ENCODE measurements around the gene SELENOP. TPM values are rescaled to one million over a fixed set of nuclear protein-coding genes. Genes with fewer than 3 reads are reported as not detected.

The SELENOP gene
- total RNA-seq, 4 donors from 2014 or later: 119 to 284 (median 180) TPM

DNA sequence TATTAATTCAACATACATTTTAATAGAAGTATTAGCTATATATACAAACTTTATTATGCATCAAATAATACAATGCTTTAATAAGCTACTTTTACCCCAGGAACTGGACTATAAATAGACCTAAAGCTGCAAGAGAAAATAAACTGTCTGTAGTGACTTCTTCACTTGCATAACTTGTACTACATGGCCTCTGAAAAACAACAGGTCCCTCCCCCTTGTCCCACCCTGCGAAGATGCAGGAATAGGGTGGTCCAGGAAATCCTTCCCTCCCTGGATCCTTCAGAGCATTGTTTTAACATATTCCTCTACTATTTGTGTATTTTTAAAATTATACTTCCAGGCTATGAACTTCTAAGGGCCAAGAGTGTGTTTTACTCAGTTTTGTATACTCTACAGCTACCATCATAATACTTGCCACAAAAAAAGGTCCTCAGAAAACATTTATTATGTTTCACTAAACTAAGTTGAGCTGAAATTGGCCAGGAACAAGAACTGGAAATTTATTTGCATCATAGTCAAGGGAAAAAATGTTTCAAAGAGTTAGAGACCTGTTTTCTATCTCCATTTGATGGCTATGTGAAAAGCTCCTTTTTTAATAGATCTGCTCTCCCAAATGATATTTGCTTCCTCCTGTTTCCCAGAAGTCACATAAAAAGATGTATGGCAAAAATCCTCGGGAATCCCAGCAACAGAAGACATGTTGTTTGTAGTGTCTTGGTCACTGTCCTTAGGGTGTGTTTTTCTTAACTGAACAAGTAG lies 15.2 kb upstream of the SELENOP start:
- Histone ChIP-seq H3K36me3 (no peaks in the 10 kb centered on the region), H3K27ac (replicated peaks in 1 of 4) (no peak overlapping the region), H3K4me3 (no peak overlapping the region), H3K9me3 (no peaks in the 10 kb centered on the region), H3K27me3 (no peaks in the 10 kb centered on the region), H3K4me1 (peaks cover 0 to 22% (median 7%) of the 10 kb centered on the region in 4 donors)
- WGBS: 31% methylated on average over 2 of the region's 2 CpGs
- DNase-seq (ENCODE audit: extremely low spot score): no peak
- intact Hi-C loops (cut with DNase I): no loop called here
- no peak for TF ChIP-seq POLR2AphosphoS5 (IDR thresholded peaks at IDR 0.05)
- TF ChIP-seq POLR2A (IDR thresholded peaks at IDR 0.05; ENCODE audit: low read depth): no peak
- TF ChIP-seq, protein P1, sequence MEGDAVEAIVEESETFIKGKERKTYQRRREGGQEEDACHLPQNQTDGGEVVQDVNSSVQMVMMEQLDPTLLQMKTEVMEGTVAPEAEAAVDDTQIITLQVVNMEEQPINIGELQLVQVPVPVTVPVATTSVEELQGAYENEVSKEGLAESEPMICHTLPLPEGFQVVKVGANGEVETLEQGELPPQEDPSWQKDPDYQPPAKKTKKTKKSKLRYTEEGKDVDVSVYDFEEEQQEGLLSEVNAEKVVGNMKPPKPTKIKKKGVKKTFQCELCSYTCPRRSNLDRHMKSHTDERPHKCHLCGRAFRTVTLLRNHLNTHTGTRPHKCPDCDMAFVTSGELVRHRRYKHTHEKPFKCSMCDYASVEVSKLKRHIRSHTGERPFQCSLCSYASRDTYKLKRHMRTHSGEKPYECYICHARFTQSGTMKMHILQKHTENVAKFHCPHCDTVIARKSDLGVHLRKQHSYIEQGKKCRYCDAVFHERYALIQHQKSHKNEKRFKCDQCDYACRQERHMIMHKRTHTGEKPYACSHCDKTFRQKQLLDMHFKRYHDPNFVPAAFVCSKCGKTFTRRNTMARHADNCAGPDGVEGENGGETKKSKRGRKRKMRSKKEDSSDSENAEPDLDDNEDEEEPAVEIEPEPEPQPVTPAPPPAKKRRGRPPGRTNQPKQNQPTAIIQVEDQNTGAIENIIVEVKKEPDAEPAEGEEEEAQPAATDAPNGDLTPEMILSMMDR (IDR thresholded peaks at IDR 0.05): no peak
- TF ChIP-seq EP300 (IDR thresholded peaks at IDR 0.05): no peak

DNA sequence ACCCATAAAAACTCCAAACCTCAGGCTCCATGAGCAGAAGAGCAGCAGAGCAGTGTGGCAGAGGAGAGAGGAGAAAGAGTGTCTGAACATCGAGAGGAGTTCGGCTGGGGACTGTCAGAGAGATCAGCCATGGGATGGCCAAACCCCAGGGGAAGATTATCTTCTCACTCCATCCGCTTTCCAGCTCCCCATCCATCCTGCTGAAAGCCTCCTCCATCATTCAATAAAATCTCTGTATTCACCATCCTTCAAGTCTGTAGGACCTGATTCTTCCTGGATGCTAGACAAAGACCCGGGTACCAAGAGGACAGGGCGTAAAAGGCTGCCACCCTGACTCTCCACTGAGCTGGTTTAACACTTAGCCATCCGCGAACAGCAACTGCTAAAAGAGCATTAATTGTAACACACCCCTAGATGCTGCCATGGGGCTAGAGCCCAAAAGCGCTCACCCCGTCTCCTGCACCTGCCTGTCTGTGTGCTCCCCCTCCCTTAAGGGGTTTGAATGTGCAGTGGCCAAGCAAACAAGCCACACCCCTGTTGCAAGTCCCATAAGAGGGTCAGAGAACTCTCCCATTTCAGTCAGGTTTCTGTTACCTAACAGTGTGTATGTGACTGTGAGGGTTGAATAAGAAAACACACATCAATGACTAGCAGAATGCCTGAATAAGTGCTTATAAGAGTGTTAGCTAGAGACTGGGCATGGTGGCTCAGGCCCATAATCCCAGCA lies 13.9 kb upstream of the SELENOP start:
- Histone ChIP-seq H3K4me3 (no peak overlapping the region), H3K9me3 (no peaks in the 10 kb centered on the region), H3K27me3 (no peaks in the 10 kb centered on the region), H3K4me1 (peaks cover 0 to 22% (median 7%) of the 10 kb centered on the region in 4 donors), H3K27ac (replicated peaks in 1 of 4) (no peak overlapping the region), H3K36me3 (no peaks in the 10 kb centered on the region)
- DNase-seq (ENCODE audit: extremely low spot score): no peak
- intact Hi-C loops (cut with DNase I): no loop called here
- WGBS: 97% methylated on average over 9 of the region's 9 CpGs
- TF ChIP-seq EP300 (IDR thresholded peaks at IDR 0.05) (no peak), POLR2AphosphoS5 (IDR thresholded peaks at IDR 0.05) (no peak), POLR2A (IDR thresholded peaks at IDR 0.05; ENCODE audit: low read depth) (no peak)
- TF ChIP-seq, protein P1 (IDR thresholded peaks at IDR 0.05): no peak

DNA sequence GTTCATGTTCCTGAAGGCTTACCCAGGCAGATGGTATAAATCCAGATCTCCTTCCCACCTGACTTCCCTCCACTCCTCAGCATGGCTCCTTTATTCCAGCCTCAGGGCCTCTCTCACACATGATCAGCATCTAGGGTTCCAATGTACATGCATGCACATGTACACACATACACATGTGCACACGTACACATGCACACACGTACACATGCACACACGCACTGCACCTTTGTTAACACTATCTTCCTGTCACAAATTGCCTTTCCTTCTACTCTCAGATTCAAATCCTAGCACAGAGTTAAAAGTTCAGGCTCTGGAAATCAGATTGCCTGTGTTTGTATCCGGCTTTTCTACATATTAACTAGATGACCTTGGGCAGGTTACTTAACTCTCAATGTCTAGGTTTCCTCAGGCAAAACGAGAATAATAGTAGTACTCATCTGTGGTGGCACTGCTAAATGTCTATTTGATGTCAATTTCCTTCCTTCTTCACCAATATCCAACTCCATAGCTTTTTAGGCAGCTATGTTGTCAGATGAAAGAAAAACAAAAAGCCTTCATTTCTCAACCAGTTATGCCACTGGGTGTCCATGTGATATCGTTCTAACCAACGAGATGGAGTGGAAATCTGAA lies 12.8 kb upstream of the SELENOP start:
- Histone ChIP-seq H3K4me1 (peaks cover 0 to 22% (median 7%) of the 10 kb centered on the region in 4 donors), H3K27me3 (no peaks in the 10 kb centered on the region), H3K27ac (replicated peaks in 1 of 4) (no peak overlapping the region), H3K4me3 (no peak overlapping the region), H3K9me3 (no peaks in the 10 kb centered on the region), H3K36me3 (no peaks in the 10 kb centered on the region)
- DNase-seq (ENCODE audit: extremely low spot score): no peak
- no peak for TF ChIP-seq EP300 (IDR thresholded peaks at IDR 0.05)
- TF ChIP-seq POLR2AphosphoS5 (IDR thresholded peaks at IDR 0.05): no peak
- TF ChIP-seq, protein P1 (IDR thresholded peaks at IDR 0.05): no peak
- no peak for TF ChIP-seq POLR2A (IDR thresholded peaks at IDR 0.05; ENCODE audit: low read depth)
- WGBS: 80% methylated on average over 7 of the region's 7 CpGs
- intact Hi-C loops (cut with DNase I): no loop called here

DNA sequence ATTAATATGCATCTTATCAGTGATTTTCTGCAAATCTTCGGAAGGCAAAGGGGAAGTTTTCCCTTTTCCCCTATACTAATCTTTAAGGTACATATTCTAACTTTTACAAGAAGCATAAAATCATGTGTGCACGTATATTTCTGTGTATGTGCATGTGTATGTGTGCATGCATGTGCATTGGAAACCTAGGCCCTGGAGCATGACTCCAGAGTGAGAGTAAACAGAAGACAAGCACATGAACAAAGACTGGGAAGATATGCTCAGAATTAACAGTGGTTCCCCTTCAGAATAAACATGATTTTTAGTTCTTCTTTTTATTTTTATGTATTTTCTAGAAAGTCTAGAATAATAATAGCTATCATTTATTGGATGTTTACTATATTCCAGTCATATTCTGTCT lies 10.9 kb upstream of the SELENOP start:
- Histone ChIP-seq H3K36me3 (no peaks in the 10 kb centered on the region), H3K4me3 (no peak overlapping the region), H3K27ac (replicated peaks in 1 of 4) (no peak overlapping the region), H3K27me3 (no peaks in the 10 kb centered on the region), H3K9me3 (no peaks in the 10 kb centered on the region), H3K4me1 (peaks cover 0 to 17% (median 7%) of the 10 kb centered on the region in 4 donors)
- WGBS: 95% methylated on average over 2 of the region's 2 CpGs
- intact Hi-C loops (cut with DNase I): no loop called here
- TF ChIP-seq POLR2A (IDR thresholded peaks at IDR 0.05; ENCODE audit: low read depth) (no peak), EP300 (IDR thresholded peaks at IDR 0.05) (no peak), POLR2AphosphoS5 (IDR thresholded peaks at IDR 0.05) (no peak)
- TF ChIP-seq, protein P1 (IDR thresholded peaks at IDR 0.05): no peak
- DNase-seq (ENCODE audit: extremely low spot score): no peak

All from esophagus muscularis mucosa (tissue), 4 donors.